ENCODE data around the gene FOSL2. TPM values are rescaled to one million over a fixed set of nuclear protein-coding genes. Genes with fewer than 3 reads are reported as not detected.

FOSL2 gene
- total RNA-seq, 2 donors from 2014 or later, result 1.4 to 3.8 TPM

- H3K4me1 ChIP-seq (ENCODE audit: control insufficient read depth, insufficient read depth, low read length), result peaks cover 14% of the 10 kb centered on the region
- H3K27me3 Mint-ChIP-seq (ENCODE audit: insufficient read depth), result no peaks in the 10 kb centered on the region
These were observed 35.2 kb downstream of the FOSL2 start for GRCh38 chr2:28427741-28428415.

GRCh38 chr2:28428486-28428885 lies 35.8 kb downstream of the FOSL2 start:
- H3K36me3 ChIP-seq (ENCODE audit: control insufficient read depth, insufficient read depth, low read length), result no peaks in the 10 kb centered on the region
- no peaks in the 10 kb centered on the region for H3K27me3 ChIP-seq (ENCODE audit: control insufficient read depth, insufficient read depth, low read length, poor library complexity, severe bottlenecking)
- Mint-ChIP-seq H3K9me3 (peaks cover 8% of the 10 kb centered on the region), H3K4me1 (peaks cover 14% of the 10 kb centered on the region), H3K36me3 (ENCODE audit: low read depth) (no peaks in the 10 kb centered on the region), H3K27me3 (ENCODE audit: insufficient read depth) (no peaks in the 10 kb centered on the region), H3K4me3 (no peak overlapping the region), H3K27ac (no peak overlapping the region)
- peaks cover 8% of the 10 kb centered on the region for H3K9me3 ChIP-seq (ENCODE audit: control insufficient read depth, low read length)
- no peak for TF ChIP-seq CTCF (conservative IDR thresholded peaks at IDR 0.05)
- no peak for DNase-seq
- 92 to 100% methylated on average over 2 to 3 of the region's 3 CpGs for WGBS, 2 experiments (ENCODE audit: insufficient coverage in 1 of 2, insufficient read length in 1 of 2)
- H3K9ac ChIP-seq (ENCODE audit: extremely low read depth, low read length, poor library complexity, severe bottlenecking), result no peak overlapping the region
- H3K27ac ChIP-seq (ENCODE audit: low read depth, low read length), result no peak overlapping the region
- no peak overlapping the region for H3K4me3 ChIP-seq (ENCODE audit: low read length)
- H3K4me1 ChIP-seq (ENCODE audit: control insufficient read depth, insufficient read depth, low read length), result peaks cover 14% of the 10 kb centered on the region

More at GRCh38 chr2:28427741-28428415, 35.2 kb downstream of the FOSL2 start:
- no peaks in the 10 kb centered on the region for H3K27me3 ChIP-seq (ENCODE audit: control insufficient read depth, insufficient read depth, low read length, poor library complexity, severe bottlenecking)
- no peak overlapping the region for H3K27ac ChIP-seq (ENCODE audit: low read depth, low read length)
- H3K9ac ChIP-seq (ENCODE audit: extremely low read depth, low read length, poor library complexity, severe bottlenecking), result no peak overlapping the region
- Mint-ChIP-seq H3K9me3 (peaks cover 3% of the 10 kb centered on the region), H3K4me1 (peaks cover 14% of the 10 kb centered on the region), H3K27ac (no peak overlapping the region), H3K36me3 (ENCODE audit: low read depth) (no peaks in the 10 kb centered on the region), H3K4me3 (no peak overlapping the region)
- no peak for TF ChIP-seq CTCF (conservative IDR thresholded peaks at IDR 0.05)
- H3K4me3 ChIP-seq (ENCODE audit: low read length), result no peak overlapping the region
- H3K36me3 ChIP-seq (ENCODE audit: control insufficient read depth, insufficient read depth, low read length), result no peaks in the 10 kb centered on the region
- no peak for DNase-seq
- WGBS, 2 experiments (ENCODE audit: insufficient coverage in 1 of 2, insufficient read length in 1 of 2), result 94 to 98% methylated on average over 8 to 10 of the region's 10 CpGs
- peaks cover 2% of the 10 kb centered on the region for H3K9me3 ChIP-seq (ENCODE audit: control insufficient read depth, low read length)

- Mint-ChIP-seq H3K4me3 (no peak overlapping the region), H3K4me1 (peaks cover 14% of the 10 kb centered on the region), H3K27me3 (ENCODE audit: insufficient read depth) (no peaks in the 10 kb centered on the region), H3K9me3 (peaks cover 15% of the 10 kb centered on the region), H3K27ac (no peak overlapping the region), H3K36me3 (ENCODE audit: low read depth) (no peaks in the 10 kb centered on the region)
- 83 to 93% methylated on average over 1 to 3 of the region's 3 CpGs for WGBS, 2 experiments (ENCODE audit: insufficient coverage in 1 of 2, insufficient read length in 1 of 2)
- Histone ChIP-seq H3K4me3 (ENCODE audit: low read length) (no peak overlapping the region), H3K9me3 (ENCODE audit: control insufficient read depth, low read length) (peaks cover 8% of the 10 kb centered on the region), H3K27me3 (ENCODE audit: control insufficient read depth, insufficient read depth, low read length, poor library complexity, severe bottlenecking) (no peaks in the 10 kb centered on the region), H3K36me3 (ENCODE audit: control insufficient read depth, insufficient read depth, low read length) (no peaks in the 10 kb centered on the region), H3K4me1 (ENCODE audit: control insufficient read depth, insufficient read depth, low read length) (peaks cover 14% of the 10 kb centered on the region), H3K27ac (ENCODE audit: low read depth, low read length) (no peak overlapping the region), H3K9ac (ENCODE audit: extremely low read depth, low read length, poor library complexity, severe bottlenecking) (no peak overlapping the region)
- TF ChIP-seq CTCF (conservative IDR thresholded peaks at IDR 0.05), result no peak
- no peak for DNase-seq
These were observed 37.1 kb downstream of the FOSL2 start for GRCh38 chr2:28429636-28430376.

Measured in endodermal cell (in vitro differentiated cells).